HG02798 (cell line): ENCODE results near the gene MYOT.

Source experiments
- ATAC-seq: cut with Tn5 transposase; IDR thresholded peaks from one replicate; pipeline ENCODE4 v1.9.1; 2021; ENCODE audit warnings: mild to moderate bottlenecking; ENCODE audit not compliant: unreplicated experiment, poor library complexity

The MYOT gene

GRCh38 chr5:137867664-137868063 is at the start of gene MYOT:
Gene MYOT (plus strand): TSS chr5:137867860. CDS start chr5:137870652, 2,792 bp downstream.
- no peak for ATAC-seq

GRCh38 chr5:137819766-137820165 is 47.9 kb upstream of the MYOT start:
- no peak for ATAC-seq

- ATAC-seq = no peak
Measured at GRCh38 chr5:137822158-137822764, 45.4 kb upstream of the MYOT start.

- no peak for ATAC-seq
Measured at GRCh38 chr5:137822984-137823383, 44.7 kb upstream of the MYOT start.

- ATAC-seq = no peak
Measured at GRCh38 chr5:137825165-137825564, 42.5 kb upstream of the MYOT start.

GRCh38 chr5:137826067-137826466 is 41.6 kb upstream of the MYOT start:
- no peak for ATAC-seq

GRCh38 chr5:137828180-137828579 is 39.5 kb upstream of the MYOT start:
- no peak for ATAC-seq

- ATAC-seq = no peak
Measured at GRCh38 chr5:137828664-137829063, 39.0 kb upstream of the MYOT start.

- ATAC-seq = no peak
Measured at GRCh38 chr5:137831105-137831504, 36.6 kb upstream of the MYOT start.

- ATAC-seq = no peak
Measured at GRCh38 chr5:137831526-137831925, 36.1 kb upstream of the MYOT start.

- no peak for ATAC-seq
Measured at GRCh38 chr5:137832416-137832815, 35.2 kb upstream of the MYOT start.

GRCh38 chr5:137833463-137833862 is 34.2 kb upstream of the MYOT start:
- ATAC-seq = no peak

GRCh38 chr5:137834498-137835049 is 33.1 kb upstream of the MYOT start:
- ATAC-seq = no peak

- no peak for ATAC-seq
Measured at GRCh38 chr5:137836298-137836697, 31.4 kb upstream of the MYOT start.

GRCh38 chr5:137836997-137837396 is 30.7 kb upstream of the MYOT start:
- no peak for ATAC-seq

GRCh38 chr5:137837491-137838394 is 29.9 kb upstream of the MYOT start:
- ATAC-seq = no peak

- ATAC-seq = no peak
Measured at GRCh38 chr5:137838976-137839375, 28.7 kb upstream of the MYOT start.

GRCh38 chr5:137842296-137842695 is 25.4 kb upstream of the MYOT start:
- ATAC-seq = no peak

GRCh38 chr5:137843676-137844299 is 23.9 kb upstream of the MYOT start:
- ATAC-seq = no peak

- ATAC-seq = no peak
Measured at GRCh38 chr5:137845472-137845871, 22.2 kb upstream of the MYOT start.

- ATAC-seq = peak; percentile 67
Measured at GRCh38 chr5:137847687-137848086, 20.0 kb upstream of the MYOT start.
